ENCODE data around the gene CCAR1. TPM values are rescaled to one million over a fixed set of nuclear protein-coding genes. Genes with fewer than 3 reads are reported as not detected.
"Not testable (repeated sequence)": the region's sequence is repeated elsewhere in the genome, so short reads cannot be mapped to it uniquely, and the experiment has no call there.

CCAR1 gene
- total RNA-seq, 2 donors from 2014 or later = 111 to 121 TPM

DNA sequence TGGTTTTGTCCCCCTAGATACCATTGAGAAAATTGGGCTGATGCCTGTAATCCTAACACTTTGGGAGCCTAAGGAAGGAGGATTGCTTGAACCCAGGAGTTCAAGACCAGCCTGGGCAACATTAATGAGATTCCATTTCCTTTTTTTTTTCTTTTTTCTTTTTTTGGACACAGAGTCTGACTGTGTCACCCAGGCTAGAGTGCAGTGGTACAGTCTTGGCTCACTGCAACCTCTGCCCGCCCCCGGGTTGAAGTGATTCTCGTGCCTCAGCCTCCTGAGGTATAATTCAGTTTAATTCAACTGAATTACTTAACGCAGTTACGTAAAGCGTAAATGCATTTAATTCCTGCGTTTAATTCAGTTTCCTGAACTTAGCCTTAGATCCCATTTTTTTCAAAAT, 13.3 kb downstream of the CCAR1 start:
- peaks cover 3 to 34% of the 10 kb centered on the region in 2 donors for H3K36me3 Mint-ChIP-seq (ENCODE audit: insufficient read depth in 2 of 2)
- ATAC-seq (replicated peaks in 1 of 2) = no peak

DNA sequence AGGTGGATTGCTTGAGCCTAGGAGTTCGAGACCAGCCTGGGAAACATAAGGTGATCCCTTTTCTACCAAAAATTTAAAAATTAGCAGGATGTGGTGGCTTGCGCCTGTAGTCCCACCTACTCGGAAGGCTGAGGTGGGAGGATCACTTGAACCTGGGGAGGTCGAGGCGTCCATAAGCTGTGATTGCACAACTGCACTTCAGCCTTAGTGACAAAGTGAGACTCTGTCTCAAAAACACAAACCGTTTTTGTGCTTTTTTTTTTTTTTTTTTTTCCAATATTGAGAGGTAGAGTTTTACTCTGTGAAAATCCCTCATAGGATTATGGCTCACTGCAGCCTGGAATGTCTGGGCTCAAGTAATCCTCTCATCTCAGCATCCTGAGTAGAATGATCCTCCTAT, 14.1 kb downstream of the CCAR1 start:
- H3K4me1 Mint-ChIP-seq (ENCODE audit: low read depth) = no peaks in the 10 kb centered on the region

More for the DNA sequence above, 13.3 kb downstream of the CCAR1 start:
- no peak overlapping the region for H3K27ac Mint-ChIP-seq
- no peak overlapping the region for H3K4me3 Mint-ChIP-seq
- H3K4me1 Mint-ChIP-seq (ENCODE audit: low read depth) = no peaks in the 10 kb centered on the region
- no peaks in the 10 kb centered on the region for H3K27me3 Mint-ChIP-seq (ENCODE audit: low read depth)
- no peak for DNase-seq
- H3K9me3 Mint-ChIP-seq = no peaks in the 10 kb centered on the region

DNA sequence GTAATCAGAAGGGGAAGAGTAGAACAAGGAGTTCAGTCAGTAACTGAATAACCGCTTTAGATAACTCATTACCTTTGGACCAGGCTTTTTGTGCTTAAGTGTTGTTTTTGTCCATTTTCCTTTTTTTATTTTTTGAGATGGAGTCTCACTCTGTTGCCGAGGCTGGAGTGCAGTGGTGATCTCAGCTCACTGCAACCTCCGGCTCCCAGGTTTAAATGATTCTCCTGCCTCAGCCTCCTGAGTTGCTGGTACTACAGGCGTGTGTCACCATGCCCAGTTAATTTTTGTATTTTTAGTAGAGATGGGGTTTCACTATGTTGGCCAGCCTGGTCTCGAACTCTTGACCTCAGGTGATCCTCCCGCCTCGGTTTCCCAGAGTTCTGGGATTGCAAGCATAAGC, 14.7 kb downstream of the CCAR1 start:
- H3K9me3 Mint-ChIP-seq; H3K4me1 Mint-ChIP-seq (ENCODE audit: low read depth); ATAC-seq (replicated peaks in 1 of 2); H3K4me3 Mint-ChIP-seq; H3K27me3 Mint-ChIP-seq (ENCODE audit: low read depth); DNase-seq: not testable (repeated sequence)
- H3K27ac Mint-ChIP-seq = peak overlapping the region; percentile 35
- H3K36me3 Mint-ChIP-seq (ENCODE audit: insufficient read depth in 2 of 2) = peaks cover 3 to 35% of the 10 kb centered on the region in 2 donors

More for the DNA sequence above, 14.1 kb downstream of the CCAR1 start:
- peaks cover 3 to 37% of the 10 kb centered on the region in 2 donors for H3K36me3 Mint-ChIP-seq (ENCODE audit: insufficient read depth in 2 of 2)
- H3K9me3 Mint-ChIP-seq = no peaks in the 10 kb centered on the region
- DNase-seq (no peak), ATAC-seq (replicated peaks in 1 of 2) (no peak)
- no peak overlapping the region for H3K4me3 Mint-ChIP-seq
- no peaks in the 10 kb centered on the region for H3K27me3 Mint-ChIP-seq (ENCODE audit: low read depth)
- no peak overlapping the region for H3K27ac Mint-ChIP-seq

DNA sequence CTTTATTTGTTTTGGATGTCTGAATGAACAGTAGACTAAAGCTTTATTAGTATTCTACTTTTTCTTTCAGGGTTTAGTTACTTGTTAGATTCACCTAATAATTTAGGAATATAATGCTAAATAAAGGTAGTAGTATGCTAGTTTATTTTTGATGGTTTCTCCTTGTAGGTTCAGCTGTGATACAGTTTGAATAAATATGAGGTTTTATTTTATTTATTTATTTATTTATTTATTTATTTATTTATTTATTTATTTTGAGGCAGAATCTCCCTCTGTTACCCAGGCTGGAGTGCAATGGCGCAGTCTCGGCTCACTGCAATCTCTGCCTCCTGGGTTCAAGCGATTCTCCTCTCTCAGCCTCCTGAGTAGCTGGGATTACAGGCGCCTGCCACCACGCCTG, 19.6 kb downstream of the CCAR1 start:
- H3K4me3 Mint-ChIP-seq; H3K9me3 Mint-ChIP-seq; DNase-seq; ATAC-seq (replicated peaks in 1 of 2); H3K4me1 Mint-ChIP-seq (ENCODE audit: low read depth); H3K27ac Mint-ChIP-seq; H3K27me3 Mint-ChIP-seq (ENCODE audit: low read depth): not testable (repeated sequence)
- H3K36me3 Mint-ChIP-seq (ENCODE audit: insufficient read depth in 2 of 2) = peaks cover 4 to 35% of the 10 kb centered on the region in 2 donors

DNA sequence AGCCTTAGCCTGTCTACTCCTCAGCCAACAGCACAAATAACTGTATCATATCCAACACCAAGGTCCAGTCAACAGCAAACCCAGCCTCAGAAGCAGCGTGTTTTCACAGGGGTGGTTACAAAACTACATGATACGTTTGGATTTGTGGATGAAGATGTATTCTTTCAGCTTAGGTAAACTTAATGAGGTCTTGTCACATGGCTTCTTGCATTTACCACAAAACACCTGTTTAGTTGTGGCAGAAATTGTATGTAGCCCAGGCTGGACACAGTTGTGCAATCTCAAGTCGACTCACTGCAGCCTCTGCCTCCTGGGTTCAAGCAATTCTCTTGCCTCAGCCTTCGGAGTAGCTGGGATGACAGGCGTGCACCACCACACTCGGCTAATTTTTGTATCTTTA, 21.4 kb downstream of the CCAR1 start:
- Mint-ChIP-seq H3K27ac (no peak overlapping the region), H3K4me1 (ENCODE audit: low read depth) (no peaks in the 10 kb centered on the region), H3K36me3 (ENCODE audit: insufficient read depth in 2 of 2) (peaks cover 1 to 25% of the 10 kb centered on the region in 2 donors), H3K9me3 (no peaks in the 10 kb centered on the region), H3K4me3 (no peak overlapping the region), H3K27me3 (ENCODE audit: low read depth) (no peaks in the 10 kb centered on the region)
- no peak for ATAC-seq (replicated peaks in 1 of 2)
- DNase-seq = no peak

DNA sequence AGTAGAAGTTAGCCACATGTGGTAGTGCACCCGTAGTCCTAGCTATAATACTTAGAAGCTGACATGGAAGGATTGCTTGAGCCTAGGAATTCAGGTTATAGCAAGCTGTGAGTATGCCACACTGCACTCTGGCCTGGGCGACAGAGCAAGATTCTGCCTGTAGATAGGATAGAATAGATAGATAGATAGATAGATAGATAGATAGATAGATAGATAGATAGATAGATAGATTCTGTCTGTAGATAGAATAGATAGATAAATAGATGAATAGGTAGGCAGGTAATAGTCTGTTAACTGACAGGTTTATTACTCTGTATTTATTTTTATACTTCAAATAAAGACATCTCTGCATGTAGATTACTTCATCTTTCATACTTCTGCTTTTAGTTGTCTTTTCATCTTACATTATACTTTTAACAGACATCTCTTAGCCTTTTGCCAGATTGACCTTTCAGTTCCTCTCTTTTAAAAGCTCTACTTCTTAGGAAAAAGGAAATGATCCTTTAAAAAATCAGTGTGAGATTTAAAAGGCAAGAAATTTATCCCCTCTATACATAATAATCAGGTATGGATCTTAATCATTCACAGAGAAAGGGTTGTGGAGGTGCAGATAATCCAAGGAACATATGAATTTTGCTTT, 31.8 kb downstream of the CCAR1 start:
- Mint-ChIP-seq H3K27ac (peak overlapping the region; percentile 2), H3K4me3 (no peak overlapping the region), H3K4me1 (ENCODE audit: low read depth) (no peaks in the 10 kb centered on the region), H3K27me3 (ENCODE audit: low read depth) (no peaks in the 10 kb centered on the region), H3K9me3 (no peaks in the 10 kb centered on the region), H3K36me3 (ENCODE audit: insufficient read depth in 2 of 2) (peaks cover 4 to 22% of the 10 kb centered on the region in 2 donors)
- DNase-seq = no peak
- ATAC-seq (replicated peaks in 1 of 2) = no peak

DNA sequence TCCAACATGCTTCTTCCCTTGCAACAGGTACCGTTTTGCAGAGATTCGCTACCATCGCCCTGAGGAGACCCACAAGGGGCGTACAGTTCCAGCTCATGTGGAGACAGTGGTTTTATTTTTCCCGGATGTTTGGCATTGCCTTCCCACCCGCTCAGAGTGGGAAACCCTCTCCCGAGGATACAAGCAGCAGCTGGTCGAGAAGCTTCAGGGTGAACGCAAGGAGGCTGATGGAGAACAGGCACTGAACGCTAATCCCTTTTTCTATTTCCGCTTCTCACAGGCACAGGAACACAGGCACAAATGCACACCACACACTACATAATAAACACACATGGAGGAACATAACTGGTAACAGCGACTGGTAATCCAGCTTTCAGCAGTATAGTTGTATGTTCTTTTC, 35.2 kb downstream of the CCAR1 start:
- no peak for DNase-seq
- Mint-ChIP-seq H3K27ac (no peak overlapping the region), H3K9me3 (no peaks in the 10 kb centered on the region), H3K4me3 (no peak overlapping the region), H3K4me1 (ENCODE audit: low read depth) (no peaks in the 10 kb centered on the region), H3K27me3 (ENCODE audit: low read depth) (no peaks in the 10 kb centered on the region), H3K36me3 (ENCODE audit: insufficient read depth in 2 of 2) (peaks cover 6 to 16% of the 10 kb centered on the region in 2 donors)
- ATAC-seq (replicated peaks in 1 of 2) = no peak

DNA sequence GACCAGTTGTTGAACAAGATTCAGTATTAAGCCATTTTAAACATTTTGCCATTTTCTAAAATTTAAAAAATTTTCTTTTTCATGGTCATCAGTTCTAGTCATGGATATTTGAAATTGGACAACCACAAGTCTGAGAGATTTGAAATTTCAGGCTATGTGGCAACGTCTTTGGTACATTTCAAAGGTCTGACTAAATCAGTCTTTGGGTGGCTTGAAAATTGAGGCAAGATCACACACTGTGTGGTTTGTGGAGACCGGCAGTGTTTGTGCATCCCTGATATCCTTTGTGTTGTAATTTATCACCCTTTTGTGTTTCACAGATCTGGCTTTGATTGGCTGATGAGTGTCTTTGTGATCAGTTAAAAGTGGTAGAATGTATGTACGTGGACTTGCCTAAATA, 35.7 kb downstream of the CCAR1 start:
- H3K27ac Mint-ChIP-seq = no peak overlapping the region
- peaks cover 6 to 13% of the 10 kb centered on the region in 2 donors for H3K36me3 Mint-ChIP-seq (ENCODE audit: insufficient read depth in 2 of 2)
- H3K4me1 Mint-ChIP-seq (ENCODE audit: low read depth) = no peaks in the 10 kb centered on the region
- H3K27me3 Mint-ChIP-seq (ENCODE audit: low read depth) = no peaks in the 10 kb centered on the region
- ATAC-seq (replicated peaks in 1 of 2) (no peak), DNase-seq (no peak)
- no peak overlapping the region for H3K4me3 Mint-ChIP-seq
- H3K9me3 Mint-ChIP-seq = no peaks in the 10 kb centered on the region

DNA sequence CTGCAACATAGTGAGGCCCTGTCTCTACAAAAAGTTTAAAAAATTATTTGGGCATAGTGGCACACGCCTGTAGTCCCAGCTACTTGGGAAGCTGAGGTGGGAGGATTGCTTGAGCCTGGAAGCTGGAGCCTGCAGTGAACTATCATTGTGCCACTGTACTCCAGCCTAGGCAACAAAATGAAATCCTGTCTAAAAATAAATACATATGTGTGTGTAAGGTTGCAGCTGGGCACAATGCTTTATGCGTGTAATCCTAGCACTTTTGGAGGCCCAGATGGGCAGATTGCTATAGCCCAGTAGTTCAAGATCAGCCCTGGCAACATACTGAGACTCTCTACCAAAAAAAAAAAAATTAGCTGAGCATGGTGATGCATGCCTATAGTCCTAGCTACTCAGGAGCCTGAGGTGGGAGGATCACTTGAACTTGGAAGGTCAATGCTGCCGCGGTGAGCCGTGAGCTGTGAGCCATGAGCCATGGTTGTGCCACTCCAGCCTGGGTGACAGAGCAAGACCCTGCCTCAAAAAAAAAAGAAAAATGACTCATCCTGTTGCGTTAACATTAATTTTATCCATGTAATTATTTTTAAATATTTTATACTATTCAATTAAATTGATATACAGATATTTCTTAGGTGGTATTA, 38.3 kb downstream of the CCAR1 start:
- no peak for ATAC-seq (replicated peaks in 1 of 2)
- no peaks in the 10 kb centered on the region for H3K9me3 Mint-ChIP-seq
- no peaks in the 10 kb centered on the region for H3K27me3 Mint-ChIP-seq (ENCODE audit: low read depth)
- peaks cover 4% of the 10 kb centered on the region for H3K4me1 Mint-ChIP-seq (ENCODE audit: low read depth)
- H3K36me3 Mint-ChIP-seq (ENCODE audit: insufficient read depth in 2 of 2) = peaks cover 6 to 16% of the 10 kb centered on the region in 2 donors
- H3K4me3 Mint-ChIP-seq = no peak overlapping the region
- H3K27ac Mint-ChIP-seq = no peak overlapping the region
- DNase-seq = no peak

DNA sequence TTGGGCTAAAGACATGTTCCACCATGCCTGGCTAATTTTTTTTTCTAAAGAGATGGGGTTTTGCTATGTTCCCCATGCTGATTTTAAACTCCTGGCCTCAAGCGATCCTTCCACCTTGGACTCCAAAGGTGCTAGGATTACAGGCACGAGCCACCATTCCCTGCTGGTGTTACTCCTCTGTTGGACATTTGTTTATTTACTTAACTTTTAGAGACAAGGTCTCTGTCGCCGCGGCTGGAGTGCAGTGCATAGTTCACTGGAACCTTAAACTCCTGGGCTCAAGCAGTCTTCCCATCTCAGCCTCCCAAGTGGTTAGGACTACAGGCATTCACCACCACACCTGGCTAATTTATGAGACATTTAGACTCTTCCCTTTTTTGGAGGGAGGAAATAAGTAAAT, 38.9 kb downstream of the CCAR1 start:
- no peak overlapping the region for H3K4me3 Mint-ChIP-seq
- no peaks in the 10 kb centered on the region for H3K27me3 Mint-ChIP-seq (ENCODE audit: low read depth)
- peaks cover 6 to 18% of the 10 kb centered on the region in 2 donors for H3K36me3 Mint-ChIP-seq (ENCODE audit: insufficient read depth in 2 of 2)
- no peak for ATAC-seq (replicated peaks in 1 of 2)
- peaks cover 5% of the 10 kb centered on the region for H3K4me1 Mint-ChIP-seq (ENCODE audit: low read depth)
- H3K9me3 Mint-ChIP-seq = no peaks in the 10 kb centered on the region
- no peak overlapping the region for H3K27ac Mint-ChIP-seq
- no peak for DNase-seq

DNA sequence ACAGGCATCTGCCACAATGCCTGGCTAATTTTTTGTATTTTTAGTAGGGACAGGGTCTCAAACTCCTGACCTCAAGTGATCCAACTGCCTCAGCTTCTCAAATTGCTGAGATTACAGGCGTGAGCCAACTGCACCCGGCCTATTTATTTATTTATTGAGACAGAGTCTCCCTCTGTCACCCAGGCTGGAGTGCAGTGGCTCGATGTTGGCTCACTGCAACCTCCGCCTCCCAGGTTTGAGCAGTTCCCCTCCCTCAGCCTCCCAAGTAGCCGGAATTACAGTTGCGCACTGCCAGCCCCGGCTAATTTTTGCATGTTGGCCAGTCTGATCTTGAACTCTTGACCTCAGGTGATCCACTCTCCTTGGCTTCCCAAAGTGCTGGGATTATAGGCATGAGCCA, 46.4 kb downstream of the CCAR1 start:
- DNase-seq; H3K4me3 Mint-ChIP-seq; H3K9me3 Mint-ChIP-seq; H3K4me1 Mint-ChIP-seq (ENCODE audit: low read depth); H3K27ac Mint-ChIP-seq; H3K27me3 Mint-ChIP-seq (ENCODE audit: low read depth); ATAC-seq (replicated peaks in 1 of 2): not testable (repeated sequence)
- H3K36me3 Mint-ChIP-seq (ENCODE audit: insufficient read depth in 2 of 2) = peaks cover 9 to 29% of the 10 kb centered on the region in 2 donors

DNA sequence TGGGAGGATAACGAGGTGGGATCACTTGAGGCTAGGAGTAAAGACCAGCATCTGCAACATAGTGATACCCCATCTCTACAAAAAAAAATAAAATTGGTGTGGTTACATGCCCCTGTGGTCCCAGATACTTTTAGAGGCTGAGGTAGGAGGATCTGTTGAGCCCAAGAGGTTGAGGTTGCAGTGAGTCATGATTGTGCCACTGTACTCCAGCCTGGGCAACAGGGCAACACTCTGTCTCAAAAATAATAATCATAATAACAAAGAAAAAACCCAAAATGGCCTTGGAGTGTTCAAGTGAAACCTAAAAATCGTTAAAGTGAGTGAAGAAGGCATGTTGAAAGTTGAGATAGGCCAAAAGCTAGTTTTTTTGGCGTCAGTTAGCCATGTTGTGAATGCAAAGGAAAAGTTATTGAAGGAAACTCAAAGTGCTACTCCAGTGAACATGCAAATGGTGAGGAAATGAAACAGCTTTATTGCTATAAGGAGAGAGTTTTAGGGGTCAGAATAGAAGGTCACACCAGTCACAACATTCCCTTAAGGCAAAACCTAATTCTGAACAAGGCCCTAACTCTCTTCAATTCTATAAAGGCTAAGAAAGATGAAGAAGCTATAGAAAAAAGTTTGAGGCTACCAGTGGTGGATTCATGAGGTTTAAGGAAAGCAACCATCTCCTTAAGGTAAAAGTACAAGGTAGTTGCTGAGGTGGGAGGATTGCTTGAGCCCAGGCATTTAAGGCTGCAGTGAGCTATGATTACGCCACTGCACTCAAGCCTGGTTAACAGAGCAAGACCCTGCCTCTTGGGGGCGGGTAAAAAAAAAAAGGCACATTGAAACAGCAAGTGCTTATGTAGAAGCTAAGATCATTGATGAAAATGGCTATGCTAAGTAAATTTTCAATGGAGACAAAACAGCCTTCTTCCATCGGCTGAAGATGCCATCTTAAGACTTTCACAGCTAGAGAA, 60.9 kb downstream of the CCAR1 start:
- ATAC-seq (replicated peaks in 1 of 2) (no peak), DNase-seq (no peak)
- H3K36me3 Mint-ChIP-seq (ENCODE audit: insufficient read depth in 2 of 2) = peaks cover 6 to 37% of the 10 kb centered on the region in 2 donors
- H3K4me1 Mint-ChIP-seq (ENCODE audit: low read depth) = no peaks in the 10 kb centered on the region
- H3K9me3 Mint-ChIP-seq = no peaks in the 10 kb centered on the region
- no peak overlapping the region for H3K4me3 Mint-ChIP-seq
- peak overlapping the region; percentile 13 for H3K27ac Mint-ChIP-seq
- no peaks in the 10 kb centered on the region for H3K27me3 Mint-ChIP-seq (ENCODE audit: low read depth)

DNA sequence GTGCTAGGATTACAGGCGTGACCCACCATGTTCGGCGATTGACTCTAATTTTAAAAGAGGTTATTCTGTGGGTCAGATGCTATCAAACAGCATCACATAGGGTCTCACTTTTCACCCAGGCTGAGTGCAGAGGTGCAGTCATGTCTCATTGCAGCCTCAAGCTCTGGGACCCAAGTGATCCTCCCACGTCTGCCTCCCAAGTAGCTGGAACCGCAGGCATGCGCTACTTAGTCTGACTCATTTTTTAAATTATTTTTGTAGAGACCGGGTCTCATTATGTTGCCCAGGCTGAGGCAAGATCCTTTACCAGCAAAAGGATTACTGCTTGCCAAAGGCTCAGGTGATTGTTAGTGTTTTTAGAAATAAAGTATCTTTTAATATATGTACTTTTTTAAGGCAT, 63.4 kb downstream of the CCAR1 start:
- no peaks in the 10 kb centered on the region for H3K27me3 Mint-ChIP-seq (ENCODE audit: low read depth)
- H3K27ac Mint-ChIP-seq = no peak overlapping the region
- no peak for ATAC-seq (replicated peaks in 1 of 2)
- peaks cover 6 to 35% of the 10 kb centered on the region in 2 donors for H3K36me3 Mint-ChIP-seq (ENCODE audit: insufficient read depth in 2 of 2)
- no peak for DNase-seq
- H3K4me3 Mint-ChIP-seq = no peak overlapping the region
- no peaks in the 10 kb centered on the region for H3K4me1 Mint-ChIP-seq (ENCODE audit: low read depth)
- no peaks in the 10 kb centered on the region for H3K9me3 Mint-ChIP-seq

Data from activated T-cell treated with anti-CD3 and anti-CD28 coated beads, Interleukin-2, amount 50 U/mL, for 72 hours (primary cell).